BLaER1 (cell line): ENCODE measurements around the gene RDH5.

Experiments used
- H3K27ac ChIP-seq: shearing (Covaris generic); formaldehyde crosslinking; 2 replicates; pipeline ENCODE4 v1.8.1; 2022
- H3K27me3 ChIP-seq: shearing (Covaris generic); formaldehyde crosslinking; 2 replicates; pipeline ENCODE4 v1.8.1; 2022
- H3K36me3 ChIP-seq: shearing (Covaris generic); formaldehyde crosslinking; 2 replicates; pipeline ENCODE4 v1.8.1; 2022
- H3K4me1 ChIP-seq: shearing (Covaris generic); formaldehyde crosslinking; 2 replicates; pipeline ENCODE4 v1.8.1; 2022
- H3K4me2 ChIP-seq: shearing (Covaris generic); formaldehyde crosslinking; 2 replicates; pipeline ENCODE4 v1.8.1; 2022
- H3K4me3 ChIP-seq: shearing (Covaris generic); formaldehyde crosslinking; 2 replicates; pipeline ENCODE4 v1.8.1; 2022
- H3K9ac ChIP-seq: shearing (Covaris generic); formaldehyde crosslinking; 2 replicates; pipeline ENCODE4 v1.8.1; 2022
- H3K9me3 ChIP-seq: shearing (Covaris generic); formaldehyde crosslinking; 2 replicates; pipeline ENCODE4 v1.8.1; 2022
- H4K20me1 ChIP-seq: shearing (Covaris generic); formaldehyde crosslinking; 2 replicates; pipeline ENCODE4 v1.8.1; 2022
- Cebpa-rat ChIP-seq: shearing (Covaris generic); IDR thresholded peaks from 2 replicates; pipeline ENCODE4 v1.8.1; 2022

Gene RDH5

DNA sequence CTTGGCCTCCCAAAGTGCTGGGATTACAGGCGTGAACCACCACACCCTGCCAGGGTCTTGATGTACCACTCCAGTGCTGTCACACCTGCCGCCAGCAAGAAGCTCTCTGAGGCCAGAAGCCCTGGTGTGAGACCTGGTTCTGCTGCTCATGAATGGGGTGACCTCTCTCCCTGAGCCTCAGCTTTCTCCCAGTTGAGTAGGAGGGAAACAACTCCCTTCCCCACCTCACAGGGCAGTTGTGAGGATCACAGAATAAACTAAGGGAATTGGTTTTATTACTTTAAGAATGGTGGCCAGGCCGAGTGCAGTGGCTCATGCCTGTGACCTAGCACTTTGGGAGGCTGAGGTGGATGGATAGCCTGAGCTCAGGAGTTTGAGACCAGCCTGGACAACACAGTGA, 14.4 kb downstream of the RDH5 start:
- peaks cover 60% of the 10 kb centered on the region for H3K4me1 ChIP-seq
- H3K27me3 ChIP-seq, result no peaks in the 10 kb centered on the region
- H4K20me1 ChIP-seq, result no peaks in the 10 kb centered on the region
- no peaks in the 10 kb centered on the region for H3K36me3 ChIP-seq
- no peak overlapping the region for H3K4me2 ChIP-seq
- H3K4me3 ChIP-seq, result no peak overlapping the region
- TF ChIP-seq Cebpa-rat, result no peak
- no peak overlapping the region for H3K27ac ChIP-seq
- no peaks in the 10 kb centered on the region for H3K9me3 ChIP-seq
- no peak overlapping the region for H3K9ac ChIP-seq

DNA sequence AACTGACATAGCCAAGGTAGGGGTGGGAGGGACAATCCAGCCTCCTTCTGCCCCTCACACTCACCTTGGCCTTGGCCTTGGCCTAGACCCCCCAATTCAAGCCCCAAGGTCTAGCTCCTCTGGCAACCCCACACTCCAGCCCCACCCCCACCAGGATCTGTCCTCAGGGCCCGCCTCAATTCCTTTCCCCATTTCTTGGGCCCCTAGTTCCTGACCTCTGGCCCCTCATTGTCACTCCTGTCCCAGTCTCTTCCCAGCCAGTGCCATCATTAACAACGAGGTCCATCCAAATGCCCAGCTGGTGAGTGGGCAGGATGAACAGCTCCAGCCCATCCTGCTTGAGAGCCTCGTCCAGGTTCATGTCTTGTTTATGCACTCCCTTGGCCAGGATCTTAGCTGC, 15.9 kb downstream of the RDH5 start:
- Histone ChIP-seq H3K9ac (peak overlapping the region; percentile 26; the same call in 1 of the 2 replicates), H3K4me2 (no peak overlapping the region), H3K4me1 (peaks cover 46% of the 10 kb centered on the region), H3K4me3 (no peak overlapping the region), H4K20me1 (no peaks in the 10 kb centered on the region), H3K27me3 (no peaks in the 10 kb centered on the region), H3K36me3 (no peaks in the 10 kb centered on the region), H3K9me3 (no peaks in the 10 kb centered on the region), H3K27ac (no peak overlapping the region)
- TF ChIP-seq Cebpa-rat, result no peak

DNA sequence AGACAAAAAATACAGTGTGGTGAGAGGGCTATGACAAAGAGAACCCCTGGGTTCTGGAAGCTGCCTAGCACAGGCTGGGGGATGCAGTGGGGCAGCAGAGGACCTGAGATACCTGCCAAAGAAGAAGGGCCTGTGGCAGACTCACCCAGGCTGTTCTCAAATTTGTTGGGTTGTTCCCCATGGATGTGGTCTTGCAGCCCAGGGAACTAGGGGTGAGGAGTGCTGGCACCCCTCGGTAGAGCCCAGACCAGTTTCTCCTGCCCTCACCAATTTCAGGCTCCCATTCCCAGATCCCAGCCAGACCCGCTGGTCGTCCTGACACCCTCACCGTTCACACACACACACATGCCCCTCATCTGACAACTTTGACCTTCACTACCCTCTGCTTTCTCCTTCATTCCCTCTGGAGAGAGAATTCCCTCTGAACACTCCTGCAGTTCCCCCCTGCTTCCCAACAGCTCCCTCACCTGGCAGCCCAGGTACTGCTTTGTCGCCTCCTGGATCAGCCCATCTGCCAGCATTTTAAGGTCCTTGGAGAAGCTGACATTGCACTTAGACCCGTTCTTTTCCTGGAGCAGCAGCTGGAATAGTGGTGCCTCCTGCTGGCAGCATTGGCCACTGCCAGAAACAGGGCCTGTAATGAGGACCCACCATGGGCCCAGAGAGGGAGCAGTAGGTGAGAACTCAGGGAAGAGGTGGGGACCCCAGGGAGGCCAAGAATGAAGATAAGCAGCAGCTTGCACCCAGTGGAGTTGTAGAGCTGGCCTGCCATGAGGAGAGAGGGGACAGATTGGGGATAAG, 16.8 kb downstream of the RDH5 start:
- Histone ChIP-seq H3K4me3 (peak overlapping the region; percentile 73), H3K27ac (peak overlapping the region; percentile 61; the same call in 1 of the 2 replicates), H3K4me2 (peak overlapping the region; percentile 98), H3K9ac (peak overlapping the region; percentile 65; the same call in 1 of the 2 replicates), H3K9me3 (no peaks in the 10 kb centered on the region), H3K36me3 (no peaks in the 10 kb centered on the region), H3K27me3 (no peaks in the 10 kb centered on the region), H3K4me1 (peaks cover 43% of the 10 kb centered on the region), H4K20me1 (no peaks in the 10 kb centered on the region)
- no peak for TF ChIP-seq Cebpa-rat

DNA sequence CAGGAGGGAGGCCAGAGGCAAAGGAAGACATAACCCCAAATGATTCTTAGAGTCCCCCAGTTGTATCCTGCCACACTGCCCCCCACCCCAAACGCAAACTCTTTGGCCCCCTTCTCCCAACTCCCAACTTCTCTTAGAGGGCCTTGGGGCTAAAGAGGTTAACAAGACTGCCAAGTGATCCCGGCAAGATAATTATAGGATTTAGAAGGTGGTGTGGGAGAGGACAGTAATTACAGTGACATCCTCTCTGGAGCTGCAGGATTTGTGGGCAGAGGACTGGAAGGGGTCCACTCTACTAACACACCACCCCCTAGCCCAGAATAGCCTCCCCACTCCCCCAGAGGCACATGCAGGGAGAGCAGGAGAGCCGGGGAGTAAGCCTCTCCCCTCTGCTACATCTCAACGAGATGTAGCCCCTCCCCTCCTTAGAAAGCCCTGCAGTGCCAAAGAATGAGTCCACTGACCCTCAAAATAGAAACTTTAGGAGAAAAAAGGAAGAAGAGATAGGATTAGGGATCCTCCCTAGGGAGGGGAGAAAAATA, 17.5 kb downstream of the RDH5 start:
- H3K27me3 ChIP-seq, result no peaks in the 10 kb centered on the region
- H3K4me3 ChIP-seq, result peak overlapping the region; percentile 73
- H3K4me2 ChIP-seq, result peak overlapping the region; percentile 98
- peak overlapping the region; percentile 65 for H3K9ac ChIP-seq
- H4K20me1 ChIP-seq, result no peaks in the 10 kb centered on the region
- H3K36me3 ChIP-seq, result no peaks in the 10 kb centered on the region
- no peaks in the 10 kb centered on the region for H3K9me3 ChIP-seq
- H3K27ac ChIP-seq, result peak overlapping the region; percentile 61
- H3K4me1 ChIP-seq, result peaks cover 43% of the 10 kb centered on the region
- TF ChIP-seq Cebpa-rat, result no peak

DNA sequence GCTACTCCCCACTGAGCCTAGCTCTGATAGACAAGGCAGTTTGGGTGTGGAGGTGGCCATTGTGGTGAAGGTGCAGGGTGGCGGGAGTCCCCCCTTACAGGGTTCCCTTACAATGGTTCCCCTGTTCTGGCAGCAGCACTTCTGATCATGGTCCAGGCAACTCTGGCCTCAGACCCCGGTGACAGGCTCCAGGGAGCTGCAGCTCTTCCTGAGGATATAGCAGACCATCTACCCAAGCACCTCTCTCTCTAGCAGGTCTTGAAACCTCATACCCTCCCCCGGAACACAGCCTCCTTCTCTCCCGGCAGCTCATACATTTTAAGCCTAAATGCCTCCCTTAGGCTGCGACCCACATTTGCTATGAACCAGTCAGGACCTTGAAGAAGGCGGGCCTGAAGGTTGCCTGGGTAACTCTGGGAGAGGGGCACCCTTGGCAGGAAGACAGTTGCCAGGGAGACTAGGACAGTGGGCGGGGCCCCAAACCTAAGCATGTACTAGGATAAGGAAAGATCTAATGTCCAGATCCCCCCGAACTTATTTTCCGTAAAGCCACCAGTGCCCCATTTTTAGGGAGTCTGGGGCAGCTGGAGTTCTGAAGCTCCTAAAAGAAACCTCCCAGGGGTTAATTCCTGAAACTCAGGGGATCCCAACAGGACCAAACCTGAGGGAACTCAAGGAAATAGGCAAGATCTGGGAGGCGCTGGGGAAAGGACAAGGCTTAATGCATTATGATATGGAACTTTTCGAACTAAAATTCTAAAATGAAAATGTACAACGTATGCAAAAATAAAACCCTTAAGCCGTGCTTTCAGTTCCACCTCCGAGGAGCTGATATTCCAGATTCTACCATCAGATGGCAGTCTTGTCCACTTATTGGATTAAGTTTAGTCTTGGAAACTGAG, 18.2 kb downstream of the RDH5 start:
- no peak for TF ChIP-seq Cebpa-rat
- Histone ChIP-seq H3K4me3 (peak overlapping the region; percentile 73), H3K4me1 (peaks cover 35% of the 10 kb centered on the region), H3K9me3 (no peaks in the 10 kb centered on the region), H3K9ac (peak overlapping the region; percentile 65), H3K27ac (peak overlapping the region; percentile 61), H3K36me3 (no peaks in the 10 kb centered on the region), H4K20me1 (no peaks in the 10 kb centered on the region), H3K4me2 (peak overlapping the region; percentile 98), H3K27me3 (no peaks in the 10 kb centered on the region)

DNA sequence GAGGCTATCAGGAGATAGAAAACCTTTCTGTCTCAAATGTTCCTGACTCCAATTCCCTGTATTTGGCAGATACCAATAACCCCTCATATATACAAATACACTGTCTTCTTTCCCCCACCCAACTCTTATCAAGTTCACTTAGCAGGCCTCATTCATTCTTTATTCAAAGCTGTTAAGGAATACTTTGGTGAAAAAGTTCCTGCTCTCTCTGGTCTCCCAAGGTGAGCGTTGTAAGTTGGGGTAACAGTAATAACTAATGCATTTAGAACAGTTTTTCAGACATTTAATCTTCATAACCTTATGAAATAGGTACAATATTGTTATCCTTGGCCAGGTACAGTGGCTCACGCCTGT, 18.8 kb downstream of the RDH5 start:
- no peak for TF ChIP-seq Cebpa-rat
- Histone ChIP-seq H3K9ac (no peak overlapping the region), H3K4me3 (peak overlapping the region; percentile 73)

DNA sequence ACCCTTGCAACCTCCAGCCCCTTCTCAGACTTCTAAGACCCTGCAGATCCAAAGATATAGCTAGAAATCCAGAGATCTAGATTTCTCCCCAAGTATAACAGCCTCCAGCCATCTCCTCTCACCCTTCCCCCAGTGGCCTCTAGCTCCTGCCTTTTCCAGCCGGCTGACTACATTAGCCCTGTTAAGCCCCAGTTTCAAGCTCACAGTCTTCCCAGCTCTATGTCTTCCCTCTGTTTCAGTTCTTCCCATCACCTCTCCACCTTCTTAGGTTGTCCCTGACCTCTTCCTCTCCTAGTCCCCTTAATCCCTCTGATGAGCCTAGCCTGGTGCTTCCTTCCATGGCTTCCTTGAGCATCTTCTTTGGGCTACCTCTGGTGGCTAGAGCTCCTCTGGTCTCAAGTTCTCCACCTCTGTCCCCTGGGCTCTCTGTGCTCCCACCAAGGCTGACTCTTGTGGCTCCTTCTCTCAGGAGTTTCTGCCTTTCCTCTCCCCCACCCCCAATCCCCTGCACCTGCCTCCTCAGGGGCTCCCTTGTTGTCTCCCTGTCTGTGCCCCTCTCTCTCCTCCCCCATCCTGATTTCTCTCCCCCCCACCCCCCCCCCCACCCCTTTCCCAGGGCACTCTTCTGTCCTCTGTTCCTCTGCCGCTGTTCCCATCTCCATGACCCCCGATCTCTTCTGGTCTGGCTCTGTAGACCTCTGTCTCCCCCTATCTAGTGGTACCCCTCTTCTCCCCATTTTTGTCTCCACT, 21.9 kb downstream of the RDH5 start:
- Histone ChIP-seq H3K4me1 (peaks cover 35% of the 10 kb centered on the region), H3K4me3 (peak overlapping the region; percentile 62), H3K4me2 (peak overlapping the region; percentile 90), H3K27me3 (no peaks in the 10 kb centered on the region), H4K20me1 (peaks cover 11% of the 10 kb centered on the region; the same call in 1 of the 2 replicates), H3K9ac (peak overlapping the region; percentile 80; the same call in 1 of the 2 replicates), H3K27ac (peak overlapping the region; percentile 83), H3K36me3 (peaks cover 6% of the 10 kb centered on the region; the same call in 1 of the 2 replicates), H3K9me3 (no peaks in the 10 kb centered on the region)
- no peak for TF ChIP-seq Cebpa-rat

More for the DNA sequence above, 18.8 kb downstream of the RDH5 start:
- peaks cover 29% of the 10 kb centered on the region for H3K4me1 ChIP-seq
- H3K27ac ChIP-seq, result no peak overlapping the region
- H4K20me1 ChIP-seq, result no peaks in the 10 kb centered on the region
- peak overlapping the region; percentile 98; the same call in 1 of the 2 replicates for H3K4me2 ChIP-seq
- no peaks in the 10 kb centered on the region for H3K9me3 ChIP-seq
- H3K36me3 ChIP-seq, result no peaks in the 10 kb centered on the region
- no peaks in the 10 kb centered on the region for H3K27me3 ChIP-seq

DNA sequence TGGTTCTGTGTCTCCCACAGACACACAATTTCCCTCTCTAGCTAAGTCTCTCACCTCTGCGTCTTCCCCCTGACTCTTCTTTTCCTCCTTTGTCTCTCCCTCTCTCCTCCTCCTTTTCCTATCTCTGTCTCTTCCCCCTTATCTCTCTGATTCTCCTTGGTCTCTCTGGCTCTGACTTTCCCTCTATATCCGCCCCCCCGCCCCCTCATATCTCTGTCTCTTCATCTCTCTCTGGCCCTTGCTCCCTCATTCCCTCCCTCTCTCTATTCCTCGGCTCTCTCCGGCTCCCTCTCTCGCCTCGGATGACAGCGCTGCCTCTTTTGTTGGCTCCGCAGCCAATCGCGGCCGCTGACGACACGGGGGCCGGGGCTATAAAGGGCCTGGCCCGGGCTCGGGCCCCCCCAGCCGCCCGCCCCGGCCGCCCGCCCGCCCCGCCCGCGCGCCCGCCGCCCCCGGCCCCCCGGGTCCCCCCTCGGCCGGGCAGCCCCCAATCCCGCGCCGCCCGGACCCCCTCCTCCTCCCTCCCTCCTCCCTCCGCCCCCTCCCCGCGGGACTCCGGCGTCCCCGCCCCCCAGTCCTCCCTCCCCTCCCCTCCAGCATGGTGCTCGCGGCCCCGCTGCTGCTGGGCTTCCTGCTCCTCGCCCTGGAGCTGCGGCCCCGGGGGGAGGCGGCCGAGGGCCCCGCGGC, 22.7 kb downstream of the RDH5 start, which contains the start of gene GDF11:
Gene GDF11 (plus strand): TSS at position 404 of the 687 bp plus-strand sequence. CDS start 195 bp downstream, at position 599.
- TF ChIP-seq Cebpa-rat, result no peak
- Histone ChIP-seq H4K20me1 (peaks cover 19% of the 10 kb centered on the region; the same call in 1 of the 2 replicates), H3K9me3 (no peaks in the 10 kb centered on the region), H3K9ac (peak within 1 kb of the TSS; percentile 93), H3K4me1 (peaks cover 35% of the 10 kb centered on the region), H3K27ac (peak within 1 kb of the TSS; percentile 83), H3K4me3 (peak within 1 kb of the TSS; percentile 92), H3K27me3 (no peaks in the 10 kb centered on the region), H3K36me3 (peaks cover 14% of the 10 kb centered on the region), H3K4me2 (peak within 1 kb of the TSS; percentile 98)
